Testis (tissue), 5 donors: ENCODE measurements around the gene CD72. TPM values are rescaled to one million over a fixed set of nuclear protein-coding genes. Genes with fewer than 3 reads are reported as not detected.
A peak's percentile ranks its signal among the peaks of the same experiment; 100 is the strongest.

Experiments used
- DNase-seq: peaks from one replicate; pipeline ENCODE4 v3.0.0-alpha.2; 2019
- H3K27ac ChIP-seq, 2 donors: fragments of 200-600 bp; sonication (generic); one replicate each; pipeline ENCODE4 v1.5.1; 2019
- H3K27me3 ChIP-seq: fragments of 200-600 bp; sonication (generic); one replicate; pipeline ENCODE4 v1.5.1; 2019
- H3K36me3 ChIP-seq: fragments of 200-600 bp; sonication (generic); one replicate; pipeline ENCODE4 v1.5.1; 2017; ENCODE audit warnings: low read depth; ENCODE audit errors: missing control alignments
- H3K4me1 ChIP-seq: fragments of 200-600 bp; sonication (generic); one replicate; pipeline ENCODE4 v1.5.1; 2019
- H3K4me3 ChIP-seq, 2 donors: fragments of 200-600 bp; sonication (generic); one replicate each; pipeline ENCODE4 v1.5.1; 2017 to 2019
- H3K9me3 ChIP-seq: fragments of 200-600 bp; sonication (generic); one replicate; pipeline ENCODE4 v1.5.1; 2017
- CTCF ChIP-seq, 3 experiments: fragments of 450-650 bp in 2 of 3; fragments of 200-600 bp in 1 of 3; sonication (generic) in 1 of 3; IDR thresholded peaks; one replicate each; pipeline ENCODE4 v1.5.1; 2016 to 2019; ENCODE audit warnings: antibody characterized with exemption in 3 of 3, mild to moderate bottlenecking in 2 of 3, moderate library complexity in 1 of 3
- POLR2A ChIP-seq: fragments of 450-650 bp; IDR thresholded peaks from one replicate; pipeline ENCODE4 v1.6.1; 2017; ENCODE audit warnings: antibody characterized with exemption, mild to moderate bottlenecking, moderate library complexity
- WGBS, 2 donors: methylation state at CpG; one replicate each; pipeline ENCODE4 v1.1.5; 2018; 5-methylcytosine and 5-hydroxymethylcytosine counted together
- intact Hi-C: fragments of 100-400 bp; cut with DNase I; formaldehyde crosslinking; loops from one replicate; pipeline ENCODE4 v1.15.1; 2023; ENCODE audit warnings: low total_unique reads
- long read RNA-seq, 2 donors: transcript quantifications; one replicate each; lab custom pipeline, GENCODE V29; 2026
- polyA plus RNA-seq: library from polyadenylated mRNA; stranded (reverse); fragments of 350-450 nt; fragmentation: Illumina TruSeq; extraction: RNeasy Lipid Tissue Mini Kit (QIAGEN cat#74804); gene quantifications from one replicate; pipeline ENCODE4 v1.2.3, GENCODE V29; 2014; ENCODE audit warnings: low read depth, low replicate concordance; ENCODE audit not compliant: insufficient read depth
- total RNA-seq, 2 donors: library from RNA; depleted of rRNA; stranded (reverse); fragments of >200 nt; gene quantifications; one replicate each; pipeline ENCODE4 v1.2.3, GENCODE V29; 2016

Gene CD72, protein sequence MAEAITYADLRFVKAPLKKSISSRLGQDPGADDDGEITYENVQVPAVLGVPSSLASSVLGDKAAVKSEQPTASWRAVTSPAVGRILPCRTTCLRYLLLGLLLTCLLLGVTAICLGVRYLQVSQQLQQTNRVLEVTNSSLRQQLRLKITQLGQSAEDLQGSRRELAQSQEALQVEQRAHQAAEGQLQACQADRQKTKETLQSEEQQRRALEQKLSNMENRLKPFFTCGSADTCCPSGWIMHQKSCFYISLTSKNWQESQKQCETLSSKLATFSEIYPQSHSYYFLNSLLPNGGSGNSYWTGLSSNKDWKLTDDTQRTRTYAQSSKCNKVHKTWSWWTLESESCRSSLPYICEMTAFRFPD
- total RNA-seq (under 1 TPM; 0.63 to 0.99 TPM), polyA plus RNA-seq (3.2 TPM)
- long read RNA-seq, donor 1, partial matches to known transcripts = 64 of 64 reads
- long read RNA-seq, donor 1, other reads (novel, unspliced or antisense) = 0 of 64 reads
- long read RNA-seq, donor 2 = 0 reads

- no peak for DNase-seq
- intact Hi-C loops = no loop called here
- Histone ChIP-seq H3K27ac (no peak within 1 kb of the TSS), H3K4me1 (peaks cover 8% of the 10 kb centered on the region), H3K9me3 (no peaks in the 10 kb centered on the region), H3K27me3 (no peaks in the 10 kb centered on the region), H3K4me3 (peak within 1 kb of the TSS; percentile 41 to 58), H3K36me3 (no peaks in the 10 kb centered on the region)
- WGBS, 2 donors = 82 to 86% methylated on average over 7 of the region's 7 CpGs
- no peak for TF ChIP-seq CTCF (IDR thresholded peaks at IDR 0.05)
- no peak for TF ChIP-seq POLR2A
Measured at GRCh38 chr9:35618325-35618727, at the start of gene CD72. TSS of gene CD72 (minus strand) at chr9:35618413. CDS start at chr9:35618303, 110 bp downstream.

GRCh38 chr9:35667939-35668338 lies 49.7 kb upstream of the CD72 start:
- intact Hi-C loops = loop anchor here (10.0 kb wide), 1 partner anchor 57 kb away; no protein-coding TSS in a partner anchor
- Histone ChIP-seq H3K4me1 (peaks cover 6% of the 10 kb centered on the region), H3K27ac (no peak overlapping the region), H3K36me3 (no peaks in the 10 kb centered on the region), H3K9me3 (no peaks in the 10 kb centered on the region), H3K4me3 (no peak overlapping the region), H3K27me3 (no peaks in the 10 kb centered on the region)
- 93 to 94% methylated on average over 3 of the region's 3 CpGs for WGBS, 2 donors
- no peak for TF ChIP-seq CTCF (IDR thresholded peaks at IDR 0.05)
- no peak for TF ChIP-seq POLR2A
- DNase-seq = no peak

DNA sequence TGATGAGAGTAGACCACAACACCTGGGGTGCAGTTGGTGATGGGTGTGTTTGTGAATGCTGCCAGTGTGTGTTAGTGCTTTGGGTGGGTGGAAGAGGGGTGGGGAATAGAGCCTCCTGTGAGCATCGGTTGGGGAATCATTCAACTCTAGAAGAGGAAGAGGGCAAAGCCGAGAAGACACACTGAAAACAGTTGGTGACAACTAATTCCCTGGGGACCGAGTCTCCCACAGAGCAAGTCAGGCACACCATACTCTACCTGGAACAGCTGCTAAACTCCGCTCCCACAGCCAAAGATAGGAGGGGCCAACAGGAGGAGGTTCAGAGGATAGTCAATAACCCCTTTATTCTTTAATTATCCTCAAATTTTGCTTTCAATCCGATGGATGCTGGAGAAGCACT lies 48.3 kb upstream of the CD72 start:
- 94 to 97% methylated on average over 5 of the region's 5 CpGs for WGBS, 2 donors
- peaks cover 8% of the 10 kb centered on the region for H3K4me1 ChIP-seq
- intact Hi-C loops = loop anchor here (10.0 kb wide), 1 partner anchor 58 kb away; no protein-coding TSS in a partner anchor
- no peak overlapping the region for H3K4me3 ChIP-seq
- no peaks in the 10 kb centered on the region for H3K36me3 ChIP-seq
- no peaks in the 10 kb centered on the region for H3K27me3 ChIP-seq
- H3K9me3 ChIP-seq = no peaks in the 10 kb centered on the region
- no peak overlapping the region for H3K27ac ChIP-seq
- TF ChIP-seq CTCF (IDR thresholded peaks at IDR 0.05) = no peak
- TF ChIP-seq POLR2A = no peak
- no peak for DNase-seq

- peaks cover 13% of the 10 kb centered on the region for H3K4me1 ChIP-seq
- H3K36me3 ChIP-seq = no peaks in the 10 kb centered on the region
- no peaks in the 10 kb centered on the region for H3K27me3 ChIP-seq
- no peak overlapping the region for H3K27ac ChIP-seq
- no peak for DNase-seq
- WGBS, 2 donors = 63 to 64% methylated on average over 1 of the region's 1 CpG
- intact Hi-C loops = loop anchor here (10.0 kb wide), 1 partner anchor 59 kb away; no protein-coding TSS in a partner anchor
- TF ChIP-seq POLR2A = no peak
- TF ChIP-seq CTCF (IDR thresholded peaks at IDR 0.05) = no peak
- no peak overlapping the region for H3K4me3 ChIP-seq
- H3K9me3 ChIP-seq = no peaks in the 10 kb centered on the region
Measured at GRCh38 chr9:35666045-35666444, 47.8 kb upstream of the CD72 start.
